GM18499 (cell line): ENCODE data around the gene EFNA5.

ENCODE experiments used
- ATAC-seq: cut with Tn5 transposase; IDR thresholded peaks from one replicate; pipeline ENCODE4 v1.9.1; 2021; ENCODE audit warnings: moderate number of reproducible peaks; ENCODE audit not compliant: insufficient read depth, unreplicated experiment

Gene EFNA5

DNA sequence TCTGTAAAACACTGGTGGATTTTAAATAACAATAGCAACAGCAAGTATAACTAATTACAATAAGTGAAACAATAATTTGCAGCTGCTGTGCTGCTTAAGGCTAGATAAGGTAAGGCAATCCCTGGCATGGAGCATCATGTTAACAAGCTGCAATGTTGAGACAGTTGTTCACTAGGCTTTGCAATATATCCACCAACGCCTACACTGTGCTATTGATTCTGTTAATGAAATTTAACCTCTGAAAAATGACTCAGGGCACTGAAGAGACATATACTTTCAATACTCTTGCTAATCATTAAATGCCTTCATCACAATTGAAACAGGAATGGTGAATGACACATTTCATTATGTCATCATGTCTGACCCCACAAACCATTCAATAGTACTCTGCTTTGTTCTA, 255.0 kb downstream of the EFNA5 start:
- no peak for ATAC-seq

DNA sequence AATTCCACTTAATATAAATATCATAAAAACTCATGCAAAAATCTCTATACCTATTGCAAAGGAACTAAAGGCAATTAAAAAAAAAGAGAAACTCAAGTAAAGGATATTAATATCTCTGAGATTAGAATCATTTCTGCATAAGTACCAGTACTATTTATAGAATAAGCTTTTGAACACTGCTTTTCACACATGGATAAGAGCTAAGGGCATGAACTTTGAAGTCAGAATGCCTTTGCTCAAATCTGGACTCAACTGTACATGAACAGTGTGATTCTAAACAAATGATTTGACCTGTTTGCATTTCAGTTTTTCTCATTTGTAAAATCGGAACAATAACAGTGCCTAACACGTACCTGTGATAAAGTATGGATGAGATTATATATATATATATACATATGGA, 255.9 kb downstream of the EFNA5 start:
- ATAC-seq = no peak

DNA sequence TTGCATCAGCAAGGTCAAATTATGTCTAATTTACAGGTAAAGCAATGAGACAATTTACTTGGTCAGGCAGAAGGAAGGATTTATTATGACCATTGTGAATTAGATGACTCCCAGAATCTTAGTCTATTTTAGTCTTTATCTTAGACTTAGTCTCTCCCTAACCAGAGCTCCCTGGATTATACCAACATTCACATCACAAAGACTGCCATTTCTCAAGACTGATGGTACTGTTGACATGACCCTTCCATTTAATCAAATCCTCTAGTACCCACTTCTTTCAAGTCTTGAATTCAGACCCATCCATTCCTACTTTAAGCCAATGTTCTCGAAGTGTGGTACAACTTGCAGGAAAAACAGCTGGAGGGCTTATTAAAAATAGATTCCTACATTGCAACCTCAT, 257.0 kb downstream of the EFNA5 start:
- ATAC-seq = no peak

DNA sequence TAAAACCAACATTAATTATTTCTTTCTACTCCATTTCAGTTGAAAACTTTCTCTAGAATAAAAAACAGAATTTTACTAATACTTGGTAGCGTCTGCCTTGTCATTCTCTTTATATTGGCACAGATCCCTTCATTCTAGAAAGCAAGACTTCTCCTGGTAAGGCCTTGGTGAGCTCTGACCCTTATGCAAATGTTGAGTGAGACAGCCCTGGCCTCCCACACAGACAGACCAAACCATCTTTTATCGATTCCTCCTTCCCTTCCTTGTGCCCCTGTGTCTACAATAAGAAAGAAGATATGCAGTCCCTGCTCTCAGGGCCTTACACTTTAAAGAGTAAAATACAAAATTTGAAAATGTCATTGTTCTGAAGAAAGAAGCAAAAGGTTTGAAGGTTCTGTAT, 262.2 kb downstream of the EFNA5 start:
- no peak for ATAC-seq

DNA sequence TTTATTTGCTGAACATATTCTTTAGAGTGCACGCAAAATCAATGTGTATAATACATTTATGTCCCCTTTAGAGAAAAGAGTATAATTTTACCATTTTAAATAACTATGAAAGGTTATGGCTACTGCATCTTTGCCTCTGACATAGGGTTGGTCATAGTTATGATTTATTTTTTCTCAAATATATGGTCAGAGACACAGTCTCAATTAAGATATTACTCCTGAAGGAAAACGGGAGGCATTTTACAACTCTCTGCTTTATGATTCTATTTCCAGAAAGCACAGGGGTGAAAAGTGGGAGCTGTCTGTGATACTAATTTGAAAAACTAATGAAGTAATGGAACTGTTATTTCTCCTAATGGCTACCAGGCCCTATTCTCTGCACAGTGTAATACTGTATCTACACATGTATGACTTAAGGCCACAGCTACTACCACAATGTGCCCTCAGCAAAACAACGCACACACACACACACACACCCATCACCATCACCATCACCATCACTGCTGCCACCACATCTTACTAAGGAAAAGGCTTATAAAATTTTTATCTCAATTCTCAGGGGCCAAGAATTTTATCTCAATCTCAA, 262.9 kb downstream of the EFNA5 start:
- ATAC-seq = no peak

DNA sequence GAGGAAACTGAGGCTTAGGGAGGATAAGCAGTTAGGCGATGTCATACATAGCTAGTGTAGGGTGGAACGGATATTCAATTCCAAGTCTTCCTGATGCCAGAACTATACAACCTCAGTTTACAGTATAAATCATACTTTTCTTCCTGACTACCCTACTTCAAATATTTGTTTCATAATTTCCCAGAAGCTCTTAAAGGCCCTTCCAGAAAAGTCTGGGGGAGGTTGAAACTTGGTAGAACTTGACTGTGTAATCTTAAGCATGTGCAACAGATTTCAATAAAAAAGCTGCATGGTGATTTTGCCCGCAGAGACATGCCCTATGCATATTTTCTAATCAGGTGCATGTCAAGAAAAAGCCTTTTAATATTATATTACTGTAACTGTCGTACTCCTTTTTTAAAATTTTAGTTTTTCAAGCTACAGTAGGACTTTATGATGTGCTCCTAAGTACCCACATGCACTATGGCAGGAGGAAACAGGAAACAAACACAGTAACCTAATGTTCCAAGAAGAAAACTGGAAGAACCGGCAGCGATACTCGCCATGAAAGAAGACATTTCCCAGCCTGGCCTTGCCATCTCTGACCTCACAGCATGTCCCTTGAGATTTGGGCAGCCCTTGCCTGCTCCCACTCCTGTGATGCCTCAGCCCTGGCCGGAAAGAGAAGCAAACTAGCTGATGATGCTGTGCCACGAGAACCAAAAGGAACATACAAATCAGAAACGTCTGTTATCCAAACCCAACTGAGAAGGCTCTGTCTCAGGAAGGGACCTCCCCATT, 266.0 kb downstream of the EFNA5 start:
- ATAC-seq = no peak

DNA sequence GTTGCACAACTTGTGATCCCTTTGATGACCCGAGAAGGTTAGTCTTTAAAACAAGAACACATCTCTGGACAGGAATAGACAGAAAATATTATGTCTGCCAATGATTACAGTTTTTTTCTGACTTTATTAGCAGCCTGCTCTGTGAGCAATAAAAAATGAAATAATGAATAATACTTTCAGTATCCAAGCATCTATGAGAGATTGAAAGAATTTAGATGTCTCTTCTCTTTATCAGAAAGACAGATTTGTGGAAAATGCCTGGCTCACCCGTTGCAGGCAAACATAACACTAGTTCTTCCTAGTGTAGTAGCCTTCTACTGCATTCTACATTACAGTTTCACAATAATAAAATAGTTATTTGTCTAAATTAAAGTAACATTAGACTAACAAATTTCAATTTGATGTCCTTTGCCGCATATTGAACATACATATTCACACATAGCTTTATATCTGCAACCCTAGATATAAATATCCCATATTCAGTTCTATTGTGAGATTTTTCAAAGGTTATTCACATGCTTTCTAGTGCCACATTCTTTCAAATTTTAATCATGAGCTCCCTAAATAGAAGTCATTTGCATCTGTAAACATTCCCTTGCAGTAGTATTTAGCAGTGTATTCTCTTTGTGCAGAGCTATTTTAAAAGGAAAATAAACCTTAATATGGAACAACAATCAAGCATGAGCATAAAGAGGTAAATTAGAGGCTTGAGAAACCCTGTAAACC, 267.3 kb downstream of the EFNA5 start:
- no peak for ATAC-seq

DNA sequence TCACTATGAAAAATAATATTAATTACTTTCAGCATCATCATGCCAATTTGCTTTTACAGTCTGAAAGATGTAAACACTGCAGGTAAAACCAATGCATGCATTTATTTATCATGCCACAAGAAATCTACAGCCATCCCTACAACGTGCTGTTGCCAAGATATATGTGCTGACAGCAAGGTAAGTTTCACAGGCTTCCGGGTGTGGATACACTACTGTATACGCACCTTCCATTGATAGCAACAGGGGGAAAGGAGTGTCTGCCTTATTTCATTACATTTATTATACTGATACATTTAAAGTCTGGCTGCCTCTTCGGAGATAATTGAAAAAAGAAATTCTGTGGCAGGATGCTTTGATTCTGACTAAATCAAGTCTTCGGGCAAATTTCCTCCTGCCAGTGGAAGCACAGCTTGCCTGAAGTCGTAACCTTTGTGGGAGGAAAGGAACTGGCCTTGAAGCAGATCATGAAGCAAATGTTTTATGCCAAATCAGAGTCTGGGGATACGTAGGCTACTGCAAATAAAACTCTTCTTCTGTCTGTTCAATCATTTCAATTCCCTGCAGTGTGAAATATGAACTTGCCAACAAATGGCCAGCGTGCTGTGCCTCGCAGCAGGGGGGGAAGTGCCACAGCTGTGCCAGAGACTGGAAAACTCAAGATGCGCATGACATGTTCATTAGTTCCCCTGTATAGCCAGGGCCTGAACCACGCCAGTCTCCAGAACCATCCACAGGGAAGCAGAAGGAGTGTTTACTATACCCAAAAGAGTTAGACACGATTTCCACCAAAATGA, 268.1 kb downstream of the EFNA5 start:
- no peak for ATAC-seq

DNA sequence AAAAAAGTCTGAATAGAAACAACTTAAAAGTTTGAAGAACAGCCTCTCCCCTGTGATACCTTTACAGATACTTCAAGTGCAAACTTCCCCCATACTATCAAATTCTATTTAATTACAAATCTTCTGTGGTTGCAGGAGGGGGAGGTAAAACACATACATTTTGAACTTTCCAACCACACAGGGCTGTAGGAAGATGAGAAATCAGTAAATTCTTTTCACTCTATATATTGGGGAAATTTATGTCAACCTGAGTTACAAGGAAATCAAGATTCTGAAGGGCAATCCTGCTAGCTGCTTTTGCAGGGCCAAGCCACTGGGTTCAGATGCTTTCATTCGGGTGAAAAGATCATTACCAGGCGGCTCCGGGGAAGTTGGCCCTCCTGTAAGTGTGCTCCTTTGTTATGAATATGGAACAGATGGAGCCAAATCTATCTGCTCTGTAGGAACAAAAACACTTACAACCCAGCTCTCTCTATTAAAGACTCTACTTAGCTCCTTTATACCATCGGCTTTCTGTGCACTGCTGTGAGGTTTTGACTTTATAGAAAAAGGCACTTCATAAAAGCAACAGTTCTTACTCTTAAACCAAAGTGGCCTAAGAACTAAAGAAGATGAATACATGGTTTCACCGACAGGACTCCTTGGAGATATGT, 269.1 kb downstream of the EFNA5 start:
- ATAC-seq = no peak

DNA sequence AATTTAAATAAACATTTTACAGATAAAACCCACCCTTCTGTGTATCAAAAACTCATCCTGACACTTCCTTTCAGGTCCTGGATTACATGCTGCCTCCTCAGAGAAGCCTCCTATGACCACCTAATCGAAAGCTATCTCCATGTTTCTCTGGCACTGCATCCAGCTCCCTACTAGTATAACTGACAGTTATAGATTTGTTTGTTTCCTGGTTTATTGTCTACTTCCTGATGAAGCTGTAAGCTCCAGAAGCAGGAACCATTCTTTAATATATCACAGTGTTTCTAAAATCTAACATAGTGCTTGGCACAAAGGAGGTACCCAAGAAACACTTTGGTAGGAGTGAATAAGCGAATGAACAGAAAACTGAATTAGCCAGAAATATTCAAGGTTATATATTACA, 270.4 kb downstream of the EFNA5 start:
- no peak for ATAC-seq

DNA sequence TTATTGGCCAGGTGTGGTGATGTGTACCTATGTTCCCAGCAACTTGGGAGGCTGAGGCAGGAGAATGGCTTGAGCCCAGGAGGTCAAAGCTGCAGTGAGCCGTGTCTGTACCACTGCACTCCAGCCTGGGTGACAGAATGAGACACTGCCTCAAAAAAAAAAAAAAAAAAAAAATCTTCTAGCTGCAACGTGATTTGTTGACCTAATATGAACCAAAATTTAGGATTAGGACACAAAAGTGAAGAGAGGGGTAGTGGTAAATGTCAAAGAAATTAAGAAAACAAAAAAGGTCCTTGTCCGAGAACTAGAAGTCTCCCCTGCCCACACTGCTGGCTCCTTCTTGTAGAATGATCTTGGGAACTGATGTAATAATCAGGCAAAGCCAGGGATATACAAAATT, 272.0 kb downstream of the EFNA5 start:
- no peak for ATAC-seq

DNA sequence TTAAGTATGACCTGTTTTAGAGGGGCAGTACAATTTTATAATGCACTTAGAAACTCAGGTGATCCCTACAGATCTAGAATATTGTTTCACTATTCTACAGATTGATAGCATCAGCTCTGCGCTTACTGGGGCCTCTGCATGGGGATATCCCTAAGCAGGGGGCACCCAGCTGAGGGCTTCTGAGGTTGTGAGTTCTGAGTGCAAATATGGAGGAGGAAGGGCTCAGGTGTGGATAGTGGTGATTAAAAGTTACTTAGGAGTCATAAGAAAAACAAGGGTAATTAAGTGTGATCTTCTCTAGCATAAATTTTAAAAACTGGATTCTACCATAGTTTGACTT, 274.4 kb downstream of the EFNA5 start:
- ATAC-seq = peak; percentile 38

DNA sequence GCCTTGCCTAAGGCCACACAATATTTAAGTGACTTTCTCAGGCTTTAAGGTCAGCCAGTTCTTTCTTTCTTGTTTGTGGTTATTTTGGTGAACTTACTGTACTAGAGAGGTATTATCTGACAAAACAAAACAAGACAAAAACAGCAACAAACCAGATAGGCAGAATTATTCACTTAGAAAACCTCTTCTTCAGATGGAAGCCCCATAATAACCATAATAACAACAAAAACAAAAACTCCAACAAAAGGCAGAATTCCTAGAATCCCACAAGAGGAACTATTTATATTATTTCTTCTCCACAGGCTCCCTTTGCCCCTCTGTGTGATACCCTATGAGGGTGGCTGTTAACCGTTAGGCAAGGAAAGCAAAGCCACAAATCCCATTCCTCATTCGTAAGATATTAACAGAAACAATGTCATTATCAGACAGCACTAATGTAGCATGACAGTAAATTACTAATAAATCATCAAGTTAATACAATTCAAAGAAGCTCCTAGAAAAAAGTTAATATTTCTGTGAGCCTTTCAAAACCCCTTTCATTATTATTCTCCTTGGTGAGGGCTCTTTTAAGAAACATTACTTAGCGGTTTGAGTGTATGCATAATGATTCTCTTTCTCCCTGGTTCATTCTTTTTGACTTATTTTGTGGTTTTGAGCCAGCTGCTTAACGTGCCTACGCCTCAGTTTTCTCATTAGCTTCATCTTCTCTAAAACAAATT, 274.9 kb downstream of the EFNA5 start:
- peak; percentile 73 for ATAC-seq

DNA sequence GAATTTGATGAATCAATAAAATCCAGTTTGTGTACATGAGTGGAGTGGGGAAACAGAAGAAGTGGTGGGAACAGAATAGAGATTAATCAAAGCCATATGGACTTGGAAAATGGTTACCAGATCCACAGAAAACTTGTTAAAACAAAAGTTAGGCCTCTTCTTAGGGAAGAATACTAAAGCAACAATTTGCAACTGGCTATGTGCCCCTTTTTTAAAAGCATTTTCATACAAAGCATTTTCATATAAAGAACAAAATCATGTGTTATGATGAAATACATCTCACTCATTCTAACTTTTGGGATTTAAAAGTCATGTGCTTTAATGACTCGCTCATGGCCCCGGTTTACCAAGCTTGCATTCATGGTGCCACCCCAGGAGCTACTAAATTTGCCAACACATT, 276.9 kb downstream of the EFNA5 start:
- ATAC-seq = no peak

DNA sequence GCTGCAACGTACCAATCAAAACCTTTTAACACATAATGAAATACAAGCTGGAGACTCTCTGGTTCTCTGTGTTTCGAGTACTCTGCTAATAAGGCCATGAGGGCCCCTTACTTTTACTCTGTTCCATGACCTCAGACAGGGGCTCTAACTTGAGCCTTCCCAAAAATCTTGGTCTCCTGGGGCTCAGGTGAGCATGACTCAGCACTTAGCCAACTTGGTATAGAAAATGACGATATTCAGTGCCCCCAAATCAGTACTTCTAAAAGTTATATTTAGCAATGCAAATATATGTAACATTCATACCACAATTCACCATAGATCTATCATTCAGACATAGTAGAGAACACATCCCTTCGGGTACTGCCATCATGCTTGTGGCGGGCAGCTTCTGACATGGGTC, 278.9 kb downstream of the EFNA5 start:
- ATAC-seq = no peak

DNA sequence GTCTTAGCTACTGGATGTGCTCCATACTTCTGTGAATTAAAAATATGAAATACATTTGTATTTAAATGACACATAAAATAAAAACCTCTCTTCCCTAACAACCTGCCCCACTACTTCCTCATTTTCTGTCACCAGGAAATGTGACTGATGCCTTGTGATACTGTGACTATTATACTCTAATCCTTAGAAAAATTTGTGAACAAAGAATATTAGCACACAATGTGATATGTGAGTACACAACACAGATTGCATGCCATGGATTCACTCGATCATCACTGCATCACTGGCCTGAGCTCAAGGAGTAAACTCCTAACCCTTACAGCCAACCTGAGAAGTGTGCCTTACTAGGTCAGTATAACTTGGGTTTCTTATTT, 281.0 kb downstream of the EFNA5 start:
- no peak for ATAC-seq

DNA sequence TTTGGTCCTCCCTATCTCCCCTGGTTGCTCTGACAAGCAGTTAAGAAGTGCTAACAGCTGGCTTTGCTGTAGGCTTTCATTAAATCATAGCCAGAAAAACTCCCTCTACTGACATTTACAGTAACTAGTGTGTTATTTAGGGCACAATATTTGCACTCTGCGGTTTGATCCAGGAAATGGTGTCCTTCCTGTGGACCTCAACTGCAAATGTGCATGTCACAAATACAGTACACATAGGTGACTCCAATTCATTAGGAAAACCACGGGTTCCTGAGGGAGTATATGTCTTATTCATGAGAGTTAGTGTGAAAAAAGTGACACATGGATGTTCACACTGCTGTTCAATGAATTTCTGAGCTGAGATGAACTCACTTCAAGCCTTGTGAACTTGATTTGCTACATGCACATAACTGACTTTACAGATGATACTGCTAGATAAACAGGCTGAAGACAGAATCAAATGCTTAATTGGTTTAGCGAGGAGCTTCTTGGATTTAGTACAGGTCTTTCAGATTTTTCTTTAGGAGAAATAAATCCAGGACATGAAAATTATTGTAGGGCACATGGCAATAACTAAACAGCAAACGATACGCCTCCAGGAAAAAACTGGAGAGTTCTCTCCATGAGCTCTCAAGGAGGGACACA, 281.5 kb downstream of the EFNA5 start:
- ATAC-seq = peak; percentile 83

DNA sequence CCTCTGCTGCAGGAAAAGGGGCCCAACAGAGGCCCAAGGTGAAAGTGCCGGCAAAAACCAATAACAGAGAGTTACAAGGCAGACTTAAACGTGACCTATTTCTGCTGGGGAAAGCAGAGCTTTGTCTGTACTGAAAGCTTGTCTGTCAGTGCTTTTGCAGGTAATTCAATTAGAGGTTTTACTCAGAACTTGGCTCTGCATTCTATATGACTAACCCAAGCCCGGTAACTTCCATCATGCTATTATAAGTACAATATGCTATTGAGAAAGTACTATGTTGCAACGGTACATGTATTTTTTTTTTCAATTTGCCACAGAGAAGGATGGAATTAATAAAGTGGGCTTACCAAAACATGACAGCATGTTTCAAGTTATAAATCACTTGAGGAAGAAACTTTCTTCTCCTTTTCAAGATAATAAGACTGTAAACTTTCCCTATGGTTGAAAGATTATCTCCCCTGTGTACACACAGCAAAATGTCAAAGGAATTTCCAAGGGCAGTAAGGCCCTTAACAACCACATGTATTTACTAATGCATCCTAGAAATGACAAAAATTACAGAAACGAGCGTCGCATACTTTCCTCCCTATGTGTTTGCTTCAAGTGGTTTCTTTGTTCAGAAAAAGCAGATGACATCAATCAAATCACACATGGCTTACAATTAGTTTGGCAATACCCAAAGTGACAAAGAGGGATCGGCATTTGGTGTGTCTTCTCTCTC, 282.4 kb downstream of the EFNA5 start:
- ATAC-seq = peak; percentile 48
